Loucy (cell line): ENCODE data around the gene JAG2.

Source experiments
- H2AFZ ChIP-seq: fragments of 200-600 bp; sonication (generic); 2 replicates; pipeline ENCODE4 v1.6.0; 2016; ENCODE audit warnings: antibody characterized with exemption, mild to moderate bottlenecking, low read length, moderate library complexity
- H3F3A ChIP-seq: fragments of 200-600 bp; 2 replicates; pipeline ENCODE4 v1.6.0; 2016; ENCODE audit warnings: antibody characterized with exemption, low read depth, mild to moderate bottlenecking
- H3K27me3 ChIP-seq: fragments of 200-600 bp; sonication (generic); 2 replicates; pipeline ENCODE4 v1.6.1; 2014; ENCODE audit warnings: low read length, mild to moderate bottlenecking; ENCODE audit not compliant: insufficient read depth, poor library complexity, severe bottlenecking
- H3K36me3 ChIP-seq: fragments of 200-600 bp; sonication (generic); 2 replicates; pipeline ENCODE4 v1.6.1; 2016; ENCODE audit warnings: low read length; ENCODE audit not compliant: insufficient read depth
- H3K4me1 ChIP-seq: fragments of 200-600 bp; sonication (generic); 2 replicates; pipeline ENCODE4 v1.5.1; 2014; ENCODE audit warnings: low read length, mild to moderate bottlenecking; ENCODE audit not compliant: insufficient read depth, poor library complexity, severe bottlenecking
- H3K4me2 ChIP-seq: fragments of 200-600 bp; sonication (generic); 2 replicates; pipeline ENCODE4 v1.6.0; 2014; ENCODE audit warnings: antibody characterized with exemption, low read length, low read depth, mild to moderate bottlenecking; ENCODE audit not compliant: poor library complexity, severe bottlenecking
- H3K4me3 ChIP-seq: fragments of 200-600 bp; sonication (generic); 2 replicates; pipeline ENCODE4 v1.5.1; 2014; ENCODE audit warnings: low read length, mild to moderate bottlenecking, mixed read lengths; ENCODE audit not compliant: poor library complexity, severe bottlenecking
- H3K79me2 ChIP-seq: fragments of 200-600 bp; sonication (generic); 2 replicates; pipeline ENCODE4 v1.6.1; 2014; ENCODE audit warnings: low read length; ENCODE audit not compliant: insufficient read depth
- H3K9ac ChIP-seq: fragments of 200-600 bp; sonication (generic); 2 replicates; pipeline ENCODE4 v1.6.0; 2014; ENCODE audit warnings: mild to moderate bottlenecking, low read depth, low read length, moderate library complexity; ENCODE audit not compliant: poor library complexity, severe bottlenecking
- H3K9me2 ChIP-seq: fragments of 200-600 bp; sonication (generic); replicated peaks from 2 replicates; pipeline ENCODE4 v1.6.1; 2016; ENCODE audit warnings: low read depth, low read length, mixed read lengths
- H3K9me3 ChIP-seq: fragments of 200-600 bp; sonication (generic); 2 replicates; pipeline ENCODE4 v1.6.1; 2014; ENCODE audit warnings: mild to moderate bottlenecking, antibody characterized with exemption, low read length, low read depth; ENCODE audit not compliant: insufficient read depth
- H4K20me1 ChIP-seq: fragments of 200-600 bp; sonication (generic); 2 replicates; pipeline ENCODE4 v1.6.0; 2014; ENCODE audit warnings: antibody characterized with exemption, low read length, mild to moderate bottlenecking; ENCODE audit not compliant: insufficient read depth, poor library complexity, severe bottlenecking
- EZH2phosphoT487 ChIP-seq: fragments of 200-600 bp; IDR thresholded peaks from 2 replicates; pipeline ENCODE4 v1.6.1; 2018; ENCODE audit warnings: antibody characterized with exemption, mild to moderate bottlenecking, moderate library complexity, borderline replicate concordance
- TF ChIP-seq, protein P1 (sequence below): fragments of 200-600 bp; sonication (generic); conservative IDR thresholded peaks from 2 replicates; pipeline ENCODE4 v1.5.1; 2014; ENCODE audit warnings: mild to moderate bottlenecking, antibody characterized with exemption, low read length

Gene JAG2

GRCh38 chr14:105178868-105179140, 10.2 kb upstream of the JAG2 start:
- Histone ChIP-seq H3K79me2 (peaks cover 27% of the 10 kb centered on the region; the same call in 1 of the 2 replicates), H3K36me3 (no peaks in the 10 kb centered on the region), H3K9me2 (no peaks in the 10 kb centered on the region), H3K27me3 (no peaks in the 10 kb centered on the region), H3K4me1 (peaks cover 55% of the 10 kb centered on the region), H2AFZ (no peak overlapping the region), H4K20me1 (peaks cover 4% of the 10 kb centered on the region), H3K4me2 (no peak overlapping the region), H3K9me3 (no peaks in the 10 kb centered on the region), H3K4me3 (no peak overlapping the region), H3K9ac (no peak overlapping the region), H3F3A (no peaks in the 10 kb centered on the region)
- TF ChIP-seq, protein P1, sequence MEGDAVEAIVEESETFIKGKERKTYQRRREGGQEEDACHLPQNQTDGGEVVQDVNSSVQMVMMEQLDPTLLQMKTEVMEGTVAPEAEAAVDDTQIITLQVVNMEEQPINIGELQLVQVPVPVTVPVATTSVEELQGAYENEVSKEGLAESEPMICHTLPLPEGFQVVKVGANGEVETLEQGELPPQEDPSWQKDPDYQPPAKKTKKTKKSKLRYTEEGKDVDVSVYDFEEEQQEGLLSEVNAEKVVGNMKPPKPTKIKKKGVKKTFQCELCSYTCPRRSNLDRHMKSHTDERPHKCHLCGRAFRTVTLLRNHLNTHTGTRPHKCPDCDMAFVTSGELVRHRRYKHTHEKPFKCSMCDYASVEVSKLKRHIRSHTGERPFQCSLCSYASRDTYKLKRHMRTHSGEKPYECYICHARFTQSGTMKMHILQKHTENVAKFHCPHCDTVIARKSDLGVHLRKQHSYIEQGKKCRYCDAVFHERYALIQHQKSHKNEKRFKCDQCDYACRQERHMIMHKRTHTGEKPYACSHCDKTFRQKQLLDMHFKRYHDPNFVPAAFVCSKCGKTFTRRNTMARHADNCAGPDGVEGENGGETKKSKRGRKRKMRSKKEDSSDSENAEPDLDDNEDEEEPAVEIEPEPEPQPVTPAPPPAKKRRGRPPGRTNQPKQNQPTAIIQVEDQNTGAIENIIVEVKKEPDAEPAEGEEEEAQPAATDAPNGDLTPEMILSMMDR = no peak
- TF ChIP-seq EZH2phosphoT487 = no peak

GRCh38 chr14:105178069-105178867, 9.7 kb upstream of the JAG2 start:
- Histone ChIP-seq H3K9ac (peak overlapping the region; percentile 24), H2AFZ (no peak overlapping the region), H3K9me3 (no peaks in the 10 kb centered on the region), H3K4me1 (peaks cover 60% of the 10 kb centered on the region), H3K4me3 (no peak overlapping the region), H3K79me2 (peaks cover 31% of the 10 kb centered on the region; the same call in 1 of the 2 replicates), H3K9me2 (no peaks in the 10 kb centered on the region), H3K36me3 (no peaks in the 10 kb centered on the region), H3K4me2 (peak overlapping the region; percentile 89), H4K20me1 (peaks cover 5% of the 10 kb centered on the region), H3F3A (no peaks in the 10 kb centered on the region), H3K27me3 (no peaks in the 10 kb centered on the region)
- TF ChIP-seq, protein P1 = peak; percentile 42
- TF ChIP-seq EZH2phosphoT487 = no peak

DNA sequence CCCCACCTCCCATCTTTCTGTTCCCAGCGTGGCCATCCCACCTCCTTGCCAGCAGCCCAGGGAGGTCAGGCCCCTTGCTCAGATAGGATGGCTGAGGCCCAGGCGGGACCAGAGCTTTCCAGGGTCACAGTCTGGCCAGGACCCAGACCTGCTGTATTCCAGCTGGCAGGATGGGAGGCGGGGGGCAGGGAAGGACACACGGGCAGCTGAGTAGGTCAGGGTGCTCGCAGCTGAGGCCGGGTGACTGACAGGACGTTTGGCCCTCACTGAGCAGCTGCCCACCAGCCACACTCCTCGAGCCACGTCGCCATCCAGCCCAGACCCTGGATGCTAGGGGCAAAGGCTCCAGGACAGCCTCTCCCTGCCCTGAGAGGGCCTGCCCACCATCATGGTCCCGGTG, 8.5 kb upstream of the JAG2 start:
- peaks cover 62% of the 10 kb centered on the region for H3K4me1 ChIP-seq
- no peak for TF ChIP-seq EZH2phosphoT487
- TF ChIP-seq, protein P1 = no peak

More for the DNA sequence above, 8.5 kb upstream of the JAG2 start:
- Histone ChIP-seq H3K36me3 (no peaks in the 10 kb centered on the region), H3K4me2 (peak overlapping the region; percentile 89), H2AFZ (no peak overlapping the region), H3K9me3 (no peaks in the 10 kb centered on the region), H4K20me1 (peaks cover 5% of the 10 kb centered on the region), H3K4me3 (no peak overlapping the region), H3K79me2 (peaks cover 31% of the 10 kb centered on the region; the same call in 1 of the 2 replicates), H3K27me3 (no peaks in the 10 kb centered on the region), H3F3A (no peaks in the 10 kb centered on the region), H3K9ac (peak overlapping the region; percentile 79), H3K9me2 (no peaks in the 10 kb centered on the region)
